Mucosa of descending colon (tissue), 3 donors: ENCODE measurements around the gene FIP1L1. TPM values are rescaled to one million over a fixed set of nuclear protein-coding genes. Genes with fewer than 3 reads are reported as not detected.

Experiments
- ATAC-seq: fragments of 200-7000 bp; cut with Tn5 transposase; one replicate; pipeline ENCODE4 v1.9.1; 2020; ENCODE audit warnings: mild to moderate bottlenecking, moderate library complexity
- DNase-seq, 3 donors: peaks; one replicate each; pipeline ENCODE4 v3.0.0-alpha.2; 2020
- H3K36me3 ChIP-seq: fragments of 200-600 bp; one replicate; pipeline ENCODE4 v1.8.0; 2021; ENCODE audit warnings: low read depth, mild to moderate bottlenecking
- H3K4me1 ChIP-seq: fragments of 200-600 bp; one replicate; pipeline ENCODE4 v1.8.0; 2021; ENCODE audit warnings: low read depth, mild to moderate bottlenecking
- H3K4me3 ChIP-seq: fragments of 200-600 bp; one replicate; pipeline ENCODE4 v1.8.0; 2021; ENCODE audit warnings: mild to moderate bottlenecking
- H3K9me3 ChIP-seq: fragments of 200-600 bp; one replicate; pipeline ENCODE4 v1.8.0; 2021; ENCODE audit warnings: mild to moderate bottlenecking
- CTCF ChIP-seq: fragments of 200-600 bp; IDR thresholded peaks from one replicate; pipeline ENCODE4 v1.8.0; 2022; ENCODE audit warnings: antibody characterized with exemption, mild to moderate bottlenecking
- intact Hi-C, 2 donors: fragments of 100-400 bp; cut with DNase I in 1 of 2; cut with micrococcal nuclease in 1 of 2; formaldehyde crosslinking; loops; one replicate each; pipeline versions ENCODE4 v1.11.0 to v1.11.1; 2022; cut with DNase I, micrococcal nuclease
- total RNA-seq, 3 donors: library from RNA; stranded (reverse); fragmentation: NEBNext Ultra II Directional in 2 of 3; extraction: Animal tissue kit (Norgen Biotek cat#: 25700) in 2 of 3; gene quantifications; one replicate each; pipeline versions ENCODE4 v1.2.1 to v1.2.4, GENCODE V29; 2021 to 2023
- donor health status: DM: no; HTN: no; CAD: no; lungs with moderate emphysema.
- donor health status: DM: no; HTN: no; CAD: no.
- donor health status: DM: no; HTN: yes; CAD: no.

The FIP1L1 gene
- total RNA-seq, 3 donors from 2014 or later = 38.9 to 46.1 (median 39.9) TPM

GRCh38 chr4:53364624-53365023 is 12.8 kb upstream of the FIP1L1 start:
- no peaks in the 10 kb centered on the region for H3K9me3 ChIP-seq
- H3K4me3 ChIP-seq = no peak overlapping the region
- ATAC-seq (no peak), DNase-seq (no peak)
- H3K36me3 ChIP-seq = no peaks in the 10 kb centered on the region
- intact Hi-C loops = no loop called here
- peaks cover 23% of the 10 kb centered on the region for H3K4me1 ChIP-seq
- TF ChIP-seq CTCF = no peak

GRCh38 chr4:53365121-53365485 is 12.3 kb upstream of the FIP1L1 start:
- intact Hi-C loops = no loop called here
- DNase-seq = peak in 2 of 3 donors; percentile 18 to 35
- ATAC-seq = peak; percentile 30
- peaks cover 23% of the 10 kb centered on the region for H3K4me1 ChIP-seq
- H3K4me3 ChIP-seq = peak overlapping the region; percentile 78
- H3K9me3 ChIP-seq = no peaks in the 10 kb centered on the region
- TF ChIP-seq CTCF = no peak
- no peaks in the 10 kb centered on the region for H3K36me3 ChIP-seq

GRCh38 chr4:53365486-53366300 is 11.7 kb upstream of the FIP1L1 start, which contains the start of gene SCFD2:
Gene SCFD2, minus strand, starts transcription at chr4:53366061.
- peaks cover 23% of the 10 kb centered on the region for H3K4me1 ChIP-seq
- H3K36me3 ChIP-seq = no peaks in the 10 kb centered on the region
- intact Hi-C loops = no loop called here
- TF ChIP-seq CTCF = no peak
- DNase-seq = peak; percentile 97 to 99 (median 98)
- ATAC-seq = peak; percentile 100
- H3K9me3 ChIP-seq = no peaks in the 10 kb centered on the region
- H3K4me3 ChIP-seq = peak within 1 kb of the TSS; percentile 78

- TF ChIP-seq CTCF = no peak
- ATAC-seq = no peak
- H3K4me1 ChIP-seq = peaks cover 23% of the 10 kb centered on the region
- DNase-seq = no peak
- H3K4me3 ChIP-seq = peak overlapping the region; percentile 78
- intact Hi-C loops = no loop called here
- no peaks in the 10 kb centered on the region for H3K9me3 ChIP-seq
- no peaks in the 10 kb centered on the region for H3K36me3 ChIP-seq
Observed at GRCh38 chr4:53366301-53366716, 11.1 kb upstream of the FIP1L1 start.

GRCh38 chr4:53367721-53368120 is 9.7 kb upstream of the FIP1L1 start:
- H3K4me3 ChIP-seq = no peak overlapping the region
- no peaks in the 10 kb centered on the region for H3K9me3 ChIP-seq
- intact Hi-C loops = no loop called here
- H3K4me1 ChIP-seq = peaks cover 23% of the 10 kb centered on the region
- DNase-seq (no peak), ATAC-seq (no peak)
- no peaks in the 10 kb centered on the region for H3K36me3 ChIP-seq
- TF ChIP-seq CTCF = no peak
